Testis (tissue), 2 donors: ENCODE data around the gene PCSK7.

Experiments
- CTCF ChIP-seq, 3 experiments: fragments of 450-650 bp in 2 of 3; fragments of 200-600 bp in 1 of 3; sonication (generic) in 1 of 3; IDR thresholded peaks; one replicate each; pipeline ENCODE4 v1.5.1; 2016 to 2019; ENCODE audit warnings: antibody characterized with exemption in 3 of 3, mild to moderate bottlenecking in 2 of 3, moderate library complexity in 1 of 3
- POLR2A ChIP-seq: fragments of 450-650 bp; IDR thresholded peaks from one replicate; pipeline ENCODE4 v1.6.1; 2017; ENCODE audit warnings: antibody characterized with exemption, mild to moderate bottlenecking, moderate library complexity

DNA sequence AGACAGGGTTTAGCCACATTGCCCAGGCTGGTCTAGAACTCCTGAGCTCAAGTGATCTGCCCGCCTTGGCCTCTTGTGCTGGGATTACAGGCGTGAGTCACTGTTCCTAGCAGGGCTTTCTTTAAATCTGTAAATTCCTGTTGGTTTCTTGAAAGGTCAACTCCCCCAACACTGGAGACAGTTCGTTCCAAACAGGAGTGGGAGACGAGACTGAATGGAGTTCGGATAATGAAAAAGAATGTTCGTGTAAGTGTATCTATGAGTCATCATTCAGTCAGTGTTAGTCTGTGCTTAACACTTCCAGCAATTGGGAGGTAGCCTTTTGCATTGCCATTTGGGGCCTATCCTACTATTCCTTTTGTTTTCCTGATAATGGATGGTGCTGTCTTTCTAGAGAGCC lies 49.3 kb upstream of the PCSK7 start:
- TF ChIP-seq CTCF (IDR thresholded peaks at IDR 0.05) (no peak), POLR2A (no peak)
